AG04449 (cell line): ENCODE results near the gene LARP1B.
A peak's percentile ranks its signal among the peaks of the same experiment; 100 is the strongest.
"Not testable (repeated sequence)": the region's sequence is repeated elsewhere in the genome, so short reads cannot be mapped to it uniquely, and the experiment has no call there.

Experiments used
- CTCF ChIA-PET: fragments of 350-600 bp; formaldehyde crosslinking; extraction: SDS; loops from one replicate; lab custom pipeline; 2021; ENCODE audit warnings: antibody characterized with exemption; lab: Yijun Ruan, JAX
- POLR2A ChIA-PET: fragments of 400-600, 350-600 bp; formaldehyde crosslinking; extraction: SDS; loops from one replicate; lab custom pipeline; 2020; ENCODE audit warnings: antibody characterized with exemption, inconsistent platforms; lab: Yijun Ruan, JAX
- DNase-seq: peaks from one replicate; pipeline ENCODE4 v3.0.0-alpha.2; 2010; ENCODE audit warnings: low read depth, low spot score
- H3K4me3 ChIP-seq: 2 replicates; pipeline ENCODE4 v1.5.1; 2011; ENCODE audit warnings: low read depth, mild to moderate bottlenecking, control low read depth, low read length
- CTCF ChIP-seq: IDR thresholded peaks from one replicate; pipeline ENCODE4 v1.5.1; 2011; ENCODE audit warnings: mild to moderate bottlenecking, moderate library complexity, low read length, control low read depth, inconsistent platforms; ENCODE audit not compliant: insufficient read depth; ENCODE audit errors: missing control alignments

The LARP1B gene

GRCh38 chr4:128060699-128061565 lies at the start of gene LARP1B:
TSS of gene LARP1B (plus strand) at chr4:128061312. CDS start at chr4:128074952, 13,640 bp downstream.
- ChIA-PET POLR2A (interaction anchor here (0.6 to 1.1 kb wide), 5 partner anchors 96 to 752 kb away, joined by 3 to 6 read pairs (median 4); partner anchors contain the start of genes ABHD18, HSPA4L and MFSD8), CTCF (interaction anchor here (0.7 to 0.9 kb wide), 3 partner anchors 8 to 458 kb away, joined by 3 read pairs; no protein-coding TSS in a partner anchor)
- peak; percentile 65 for DNase-seq
- TF ChIP-seq CTCF, result no peak
- peak within 1 kb of the TSS; percentile 83 for H3K4me3 ChIP-seq

DNA sequence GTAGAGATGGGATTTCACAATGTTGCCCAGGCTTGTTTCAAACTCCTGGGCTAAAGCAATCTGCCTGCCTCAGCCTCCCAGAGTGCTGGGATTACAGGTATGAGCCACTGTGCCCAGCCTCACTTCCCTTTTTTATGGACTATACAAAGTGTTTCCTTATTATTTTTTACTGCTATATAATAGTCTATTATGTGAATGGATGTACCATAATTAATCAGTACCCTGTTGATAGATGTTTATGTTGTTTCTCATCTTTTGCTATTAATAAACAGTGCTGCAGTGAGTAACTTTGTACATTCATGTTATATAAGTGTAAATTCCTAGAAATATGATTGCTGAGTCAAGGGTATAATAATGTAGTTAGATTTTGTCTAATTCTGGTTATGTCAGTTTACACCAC lies 35.8 kb upstream of the LARP1B start:
- TF ChIP-seq CTCF, result no peak
- POLR2A ChIA-PET, result no interaction called here
- no peak overlapping the region for H3K4me3 ChIP-seq

DNA sequence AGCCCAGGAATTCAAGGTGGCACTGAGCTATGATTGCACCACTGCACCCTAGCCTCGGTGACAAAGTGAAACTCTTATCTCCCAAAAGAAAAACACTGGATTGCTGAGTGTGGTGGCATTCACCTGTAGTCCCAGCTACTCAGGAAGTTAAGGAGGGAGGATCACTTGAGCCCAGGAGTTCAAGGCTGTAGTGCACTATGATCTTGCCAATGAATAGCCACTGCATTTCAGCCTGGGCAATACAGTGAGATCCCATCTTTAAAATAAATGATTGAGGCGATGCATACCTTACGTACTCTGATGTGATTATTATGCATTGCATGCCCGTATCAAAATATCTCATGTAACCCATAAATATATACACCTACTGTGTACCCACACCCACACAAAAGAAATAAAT lies 31.2 kb upstream of the LARP1B start:
- no peak for TF ChIP-seq CTCF
- POLR2A ChIA-PET, result no interaction called here
- H3K4me3 ChIP-seq, result no peak overlapping the region
- no peak for DNase-seq
- CTCF ChIA-PET, result no interaction called here

More for the DNA sequence above, 35.8 kb upstream of the LARP1B start:
- no peak for DNase-seq
- CTCF ChIA-PET, result no interaction called here

DNA sequence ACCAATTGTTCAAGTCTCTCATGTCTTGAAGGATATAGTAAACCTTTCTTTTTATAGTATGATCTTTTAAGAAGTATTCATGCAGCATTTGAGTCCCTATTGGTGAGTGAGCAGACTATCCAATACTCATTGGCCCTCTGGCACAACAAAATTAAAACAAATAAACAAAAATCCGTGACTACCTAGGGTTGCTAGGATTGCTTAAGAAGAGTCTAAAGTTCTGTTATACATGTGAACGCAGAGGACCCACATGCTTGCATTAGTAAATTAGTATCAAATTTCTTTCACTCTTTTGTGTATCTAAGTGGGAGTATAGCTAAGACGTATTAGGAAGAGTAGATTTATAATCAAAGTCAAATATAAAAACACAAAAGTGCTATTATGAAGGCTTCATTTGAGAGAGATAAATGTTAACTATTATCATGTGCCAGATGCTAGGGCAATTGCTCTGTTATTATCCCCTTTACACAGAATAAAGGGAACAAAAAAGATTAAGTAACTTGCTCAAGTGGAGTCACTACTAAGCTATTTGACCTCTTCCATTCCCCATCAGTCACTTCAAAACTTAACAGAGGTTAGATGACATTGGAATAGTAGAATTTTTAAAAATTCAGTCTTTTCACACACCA lies 29.2 kb upstream of the LARP1B start:
- H3K4me3 ChIP-seq, result no peak overlapping the region
- POLR2A ChIA-PET, result no interaction called here
- CTCF ChIA-PET, result no interaction called here
- no peak for TF ChIP-seq CTCF
- DNase-seq, result no peak

GRCh38 chr4:128039568-128039967 lies 21.5 kb upstream of the LARP1B start:
- POLR2A ChIA-PET, result no interaction called here
- CTCF ChIA-PET, result no interaction called here

GRCh38 chr4:128047019-128047418 lies 14.1 kb upstream of the LARP1B start:
- CTCF ChIA-PET, POLR2A ChIA-PET, H3K4me3 ChIP-seq, DNase-seq: not testable (repeated sequence)

More at GRCh38 chr4:128039568-128039967, 21.5 kb upstream of the LARP1B start:
- H3K4me3 ChIP-seq, result no peak overlapping the region
- no peak for DNase-seq
- TF ChIP-seq CTCF, result no peak

DNA sequence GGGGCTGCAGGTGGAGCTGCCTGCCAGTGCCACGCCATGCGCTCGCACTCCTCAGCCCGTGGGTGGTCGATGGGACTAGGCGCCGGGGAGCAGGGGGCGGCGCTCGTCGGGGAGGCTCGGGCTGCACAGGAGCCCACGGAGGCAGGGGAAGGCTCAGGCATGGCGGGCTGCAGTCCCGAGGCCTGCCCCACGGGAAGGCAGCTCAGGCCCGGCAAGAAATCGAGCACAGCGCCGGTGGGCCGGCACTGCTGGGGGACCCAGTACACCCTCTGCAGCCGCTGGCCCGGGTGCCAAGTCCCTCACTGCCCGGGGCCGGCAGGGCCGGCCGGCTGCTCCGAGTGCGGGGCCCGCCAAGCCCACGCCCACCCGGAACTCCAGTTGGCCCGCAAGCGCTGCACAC lies 13.6 kb upstream of the LARP1B start:
- POLR2A ChIA-PET, result not testable (repeated sequence)

DNA sequence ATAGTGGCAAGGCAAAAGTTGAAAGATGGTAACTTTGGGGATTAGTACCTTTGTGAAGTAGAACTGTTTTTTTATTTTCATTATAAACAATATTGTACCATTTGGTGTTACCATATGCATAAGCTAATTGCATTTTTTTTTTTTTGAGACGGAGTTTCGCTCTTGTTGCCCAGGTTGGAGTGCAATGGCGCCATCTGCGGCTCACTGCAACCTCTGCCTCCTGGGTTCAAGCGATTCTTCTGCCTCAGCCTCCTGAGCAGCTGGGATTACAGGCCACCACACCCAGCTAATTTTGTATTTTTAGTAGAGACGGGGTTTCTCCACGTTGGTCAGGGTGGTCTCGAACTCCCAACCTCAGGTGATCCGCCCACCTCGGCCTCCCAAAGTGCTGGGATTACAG lies 9.9 kb upstream of the LARP1B start:
- DNase-seq, POLR2A ChIA-PET, H3K4me3 ChIP-seq: not testable (repeated sequence)
- CTCF ChIA-PET, result interaction anchor here (0.6 kb wide), 1 partner anchor 15 kb away, joined by 3 read pairs; no protein-coding TSS in a partner anchor

More for the DNA sequence above, 13.6 kb upstream of the LARP1B start:
- DNase-seq, H3K4me3 ChIP-seq, CTCF ChIA-PET: not testable (repeated sequence)

DNA sequence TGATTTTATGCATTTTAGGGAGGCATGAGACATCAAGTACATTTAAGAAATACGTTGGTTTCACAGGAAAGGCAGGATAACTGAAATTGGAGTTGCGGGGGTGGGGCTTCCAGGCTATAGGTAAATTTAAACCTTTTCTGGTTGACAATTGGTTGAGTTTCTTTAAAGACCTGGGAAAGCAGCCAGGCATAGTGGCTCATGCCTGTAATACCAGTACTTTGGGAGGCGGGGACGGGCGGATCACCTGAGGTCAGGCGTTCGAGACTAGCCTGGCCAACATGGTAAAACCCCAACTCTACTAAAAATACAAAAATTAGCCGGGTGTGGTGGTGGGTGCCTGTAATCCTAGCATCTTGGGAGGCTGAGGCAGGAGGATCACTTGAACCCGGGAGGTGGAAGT lies 6.2 kb upstream of the LARP1B start:
- DNase-seq, POLR2A ChIA-PET, CTCF ChIA-PET, H3K4me3 ChIP-seq: not testable (repeated sequence)

GRCh38 chr4:128055441-128056206 lies 5.5 kb upstream of the LARP1B start:
- DNase-seq, CTCF ChIA-PET, POLR2A ChIA-PET, H3K4me3 ChIP-seq: not testable (repeated sequence)
